Measurements from ENCODE around the gene DENND4C.

GRCh38 chr9:19306568-19306967, 76.1 kb downstream of the DENND4C start:
- TF ChIP-seq EZH2phosphoT487 (IDR thresholded peaks at IDR 0.05; ENCODE audit: low read length) (no peak), CTCF (IDR thresholded peaks at IDR 0.05; ENCODE audit: low read length) (no peak), EZH2 (optimal IDR thresholded peaks at IDR 0.05; ENCODE audit: low read depth, low read length) (no peak)
